Measurements from ENCODE around the gene PTMA.

GRCh38 chr2:231745303-231746038, 37.1 kb downstream of the PTMA start:
- no peak for TF ChIP-seq POLR2A (IDR thresholded peaks at IDR 0.05)
- TF ChIP-seq CTCF (IDR thresholded peaks at IDR 0.05), result no peak
